Measurements from ENCODE around the gene GALNT15.
A peak's percentile ranks its signal among the peaks of the same experiment; 100 is the strongest.

The GALNT15 gene

DNA sequence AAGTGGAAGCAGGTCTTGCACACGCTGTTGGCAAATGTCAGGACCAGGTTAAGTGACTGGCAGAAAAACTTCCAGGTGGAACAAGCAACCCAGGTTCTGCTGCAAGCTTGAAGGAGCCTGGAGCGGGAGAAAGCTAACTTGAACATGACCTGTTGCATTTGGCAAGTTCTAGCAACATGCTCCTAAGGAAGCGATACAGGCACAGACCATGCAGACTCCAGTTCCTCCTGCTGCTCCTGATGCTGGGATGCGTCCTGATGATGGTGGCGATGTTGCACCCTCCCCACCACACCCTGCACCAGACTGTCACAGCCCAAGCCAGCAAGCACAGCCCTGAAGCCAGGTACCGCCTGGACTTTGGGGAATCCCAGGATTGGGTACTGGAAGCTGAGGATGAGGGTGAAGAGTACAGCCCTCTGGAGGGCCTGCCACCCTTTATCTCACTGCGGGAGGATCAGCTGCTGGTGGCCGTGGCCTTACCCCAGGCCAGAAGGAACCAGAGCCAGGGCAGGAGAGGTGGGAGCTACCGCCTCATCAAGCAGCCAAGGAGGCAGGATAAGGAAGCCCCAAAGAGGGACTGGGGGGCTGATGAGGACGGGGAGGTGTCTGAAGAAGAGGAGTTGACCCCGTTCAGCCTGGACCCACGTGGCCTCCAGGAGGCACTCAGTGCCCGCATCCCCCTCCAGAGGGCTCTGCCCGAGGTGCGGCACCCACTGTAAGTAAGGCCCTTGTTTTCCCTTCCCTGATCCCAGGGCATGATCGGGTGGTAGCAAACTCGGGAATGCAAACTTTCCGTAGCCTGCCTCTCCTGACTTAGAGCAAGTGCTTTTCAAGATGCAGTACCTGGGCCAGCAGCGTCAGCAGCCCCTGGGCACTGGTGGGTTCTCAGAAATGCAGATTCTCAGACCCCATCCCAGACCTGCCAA is 759 bp downstream of the GALNT15 start:
- TF ChIP-seq, protein P1, sequence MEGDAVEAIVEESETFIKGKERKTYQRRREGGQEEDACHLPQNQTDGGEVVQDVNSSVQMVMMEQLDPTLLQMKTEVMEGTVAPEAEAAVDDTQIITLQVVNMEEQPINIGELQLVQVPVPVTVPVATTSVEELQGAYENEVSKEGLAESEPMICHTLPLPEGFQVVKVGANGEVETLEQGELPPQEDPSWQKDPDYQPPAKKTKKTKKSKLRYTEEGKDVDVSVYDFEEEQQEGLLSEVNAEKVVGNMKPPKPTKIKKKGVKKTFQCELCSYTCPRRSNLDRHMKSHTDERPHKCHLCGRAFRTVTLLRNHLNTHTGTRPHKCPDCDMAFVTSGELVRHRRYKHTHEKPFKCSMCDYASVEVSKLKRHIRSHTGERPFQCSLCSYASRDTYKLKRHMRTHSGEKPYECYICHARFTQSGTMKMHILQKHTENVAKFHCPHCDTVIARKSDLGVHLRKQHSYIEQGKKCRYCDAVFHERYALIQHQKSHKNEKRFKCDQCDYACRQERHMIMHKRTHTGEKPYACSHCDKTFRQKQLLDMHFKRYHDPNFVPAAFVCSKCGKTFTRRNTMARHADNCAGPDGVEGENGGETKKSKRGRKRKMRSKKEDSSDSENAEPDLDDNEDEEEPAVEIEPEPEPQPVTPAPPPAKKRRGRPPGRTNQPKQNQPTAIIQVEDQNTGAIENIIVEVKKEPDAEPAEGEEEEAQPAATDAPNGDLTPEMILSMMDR (IDR thresholded peaks at IDR 0.05): no peak
- H3K4me3 Mint-ChIP-seq: no peak overlapping the region
- peaks cover 53% of the 10 kb centered on the region for H3K4me1 Mint-ChIP-seq
- peaks cover 5% of the 10 kb centered on the region for H3K9me3 Mint-ChIP-seq
- H3K36me3 Mint-ChIP-seq (ENCODE audit: low read depth): no peaks in the 10 kb centered on the region
- H3K27ac Mint-ChIP-seq: no peak overlapping the region
- H3K27me3 Mint-ChIP-seq (ENCODE audit: low read depth, poor library complexity): peaks cover 10% of the 10 kb centered on the region
- DNase-seq: no peak

DNA sequence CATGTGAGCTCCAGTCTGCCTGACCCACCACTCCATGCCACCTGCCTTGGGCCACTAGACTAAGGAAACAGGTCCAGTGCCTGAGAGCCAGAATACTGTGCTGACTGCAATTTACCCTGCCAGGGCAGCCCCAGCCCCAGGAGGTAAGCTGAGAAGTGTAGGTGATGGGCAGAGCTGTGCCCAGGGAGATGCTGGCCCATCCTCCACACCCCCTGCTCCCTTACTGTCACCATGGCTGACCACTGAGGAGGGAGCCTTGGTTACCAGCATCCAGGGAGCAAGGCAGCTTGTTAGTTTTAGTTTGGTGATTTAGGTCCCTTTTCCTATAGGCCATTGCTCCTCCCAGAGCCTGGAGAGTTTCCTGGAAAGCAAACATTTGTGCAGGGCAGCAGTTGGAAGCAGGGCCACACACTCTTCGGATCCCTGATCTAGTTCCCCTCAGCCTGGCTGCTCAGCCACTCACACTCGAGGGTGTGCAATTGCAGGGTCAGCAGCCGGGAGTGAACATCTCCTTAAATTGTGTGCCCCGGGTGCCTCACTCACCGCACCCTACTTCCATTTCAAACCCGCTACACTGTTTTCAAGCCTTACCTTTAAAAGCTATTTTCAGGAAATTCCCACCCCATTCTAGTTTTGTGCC is 2.0 kb downstream of the GALNT15 start:
- Mint-ChIP-seq H3K27me3 (ENCODE audit: low read depth, poor library complexity) (peaks cover 10% of the 10 kb centered on the region), H3K27ac (no peak overlapping the region), H3K9me3 (no peaks in the 10 kb centered on the region), H3K36me3 (ENCODE audit: low read depth) (no peaks in the 10 kb centered on the region), H3K4me3 (no peak overlapping the region), H3K4me1 (peaks cover 55% of the 10 kb centered on the region)
- TF ChIP-seq, protein P1 (IDR thresholded peaks at IDR 0.05): no peak
- DNase-seq: no peak

DNA sequence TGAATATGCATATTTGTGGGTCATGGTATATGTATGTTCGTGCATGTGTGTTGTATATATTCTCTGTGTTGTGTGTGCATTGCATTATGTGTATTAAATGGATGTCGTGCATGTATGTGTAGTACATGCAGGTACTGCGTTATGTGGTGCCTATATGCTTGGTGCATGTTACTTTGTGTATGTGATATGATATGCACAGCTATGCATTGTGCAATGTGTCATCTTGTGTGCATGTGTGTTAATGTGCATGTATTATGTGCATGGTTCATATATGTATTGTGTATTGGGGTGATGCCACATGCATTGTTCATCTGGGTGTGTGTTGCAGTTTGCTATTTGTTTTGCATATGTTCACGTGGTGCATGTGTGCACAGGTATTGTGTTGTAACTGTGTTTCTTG is 2.9 kb downstream of the GALNT15 start:
- TF ChIP-seq, protein P1 (IDR thresholded peaks at IDR 0.05): no peak
- peaks cover 6% of the 10 kb centered on the region for H3K27me3 Mint-ChIP-seq (ENCODE audit: low read depth, poor library complexity)
- no peaks in the 10 kb centered on the region for H3K36me3 Mint-ChIP-seq (ENCODE audit: low read depth)

DNA sequence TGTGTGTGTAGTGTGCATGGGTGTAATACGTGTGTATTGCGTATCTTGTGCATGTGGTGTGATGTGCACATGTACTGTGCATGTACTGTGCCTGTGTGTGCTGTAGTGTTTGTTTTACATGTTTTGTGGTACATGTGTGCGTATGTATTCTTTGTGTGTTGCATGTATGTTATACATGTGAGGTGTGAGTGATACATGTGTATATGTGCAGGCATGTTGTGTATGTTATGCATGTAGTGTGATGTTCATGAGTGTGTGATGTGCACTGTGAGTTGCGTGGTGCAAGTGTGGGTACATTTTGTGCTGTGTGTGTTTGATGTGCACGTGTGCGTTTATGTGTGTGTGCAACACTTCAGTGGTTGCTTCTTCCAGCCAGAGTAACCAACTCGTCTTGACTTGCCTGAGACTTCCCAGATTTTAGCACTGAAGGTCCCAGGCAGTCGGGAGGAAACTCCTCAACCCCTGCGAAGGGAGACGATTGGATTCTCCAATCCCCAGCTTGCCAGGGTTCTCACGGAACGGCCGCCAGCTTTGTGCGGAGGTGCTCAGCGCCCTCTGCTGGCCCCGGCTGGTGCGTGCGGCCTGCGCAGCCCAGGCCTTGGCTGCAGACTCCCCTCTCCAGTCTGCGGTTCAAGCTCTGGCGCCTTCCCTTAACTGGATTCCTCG is 3.6 kb downstream of the GALNT15 start:
- TF ChIP-seq, protein P1 (IDR thresholded peaks at IDR 0.05): peak; percentile 93
- Mint-ChIP-seq H3K27me3 (ENCODE audit: low read depth, poor library complexity) (peaks cover 6% of the 10 kb centered on the region), H3K36me3 (ENCODE audit: low read depth) (no peaks in the 10 kb centered on the region), H3K4me3 (no peak overlapping the region), H3K4me1 (peaks cover 49% of the 10 kb centered on the region), H3K9me3 (no peaks in the 10 kb centered on the region), H3K27ac (no peak overlapping the region)
- peak; percentile 90 for DNase-seq

More for the DNA sequence above, 2.9 kb downstream of the GALNT15 start:
- DNase-seq: no peak
- Mint-ChIP-seq H3K27ac (no peak overlapping the region), H3K4me3 (no peak overlapping the region), H3K4me1 (peaks cover 51% of the 10 kb centered on the region), H3K9me3 (no peaks in the 10 kb centered on the region)

DNA sequence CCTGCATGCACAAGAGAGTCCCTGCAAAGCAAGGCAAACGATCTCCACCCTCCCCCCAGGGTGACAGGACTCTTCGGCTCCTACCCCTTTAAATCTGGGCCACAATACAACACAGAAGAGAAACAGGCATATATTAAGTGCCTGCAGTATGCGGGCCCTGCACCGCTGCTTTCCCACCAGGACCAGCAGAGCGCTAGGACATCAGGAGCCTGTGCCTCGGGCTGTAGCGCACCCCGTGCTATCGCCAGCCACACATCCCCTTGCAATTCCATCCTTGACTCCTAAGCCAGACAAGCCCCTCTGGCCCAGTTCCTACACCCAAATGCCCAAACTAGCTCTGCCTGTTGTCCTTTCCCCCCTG is 4.1 kb downstream of the GALNT15 start:
- H3K27me3 Mint-ChIP-seq (ENCODE audit: low read depth, poor library complexity): peaks cover 6% of the 10 kb centered on the region
- peaks cover 44% of the 10 kb centered on the region for H3K4me1 Mint-ChIP-seq
- no peak overlapping the region for H3K27ac Mint-ChIP-seq
- no peaks in the 10 kb centered on the region for H3K9me3 Mint-ChIP-seq
- TF ChIP-seq, protein P1 (IDR thresholded peaks at IDR 0.05): peak; percentile 20
- H3K36me3 Mint-ChIP-seq (ENCODE audit: low read depth): no peaks in the 10 kb centered on the region
- no peak for DNase-seq
- no peak overlapping the region for H3K4me3 Mint-ChIP-seq
